AG08395 (cell line): ENCODE data around the gene CCDC30.
A peak's percentile ranks its signal among the peaks of the same experiment; 100 is the strongest.
"Not testable (repeated sequence)": the region's sequence is repeated elsewhere in the genome, so short reads cannot be mapped to it uniquely, and the experiment has no call there.

Experiments
- DNase-seq: peaks from one replicate; pipeline ENCODE4 v3.0.0; 2012; ENCODE audit warnings: mixed read lengths, low spot score

Gene CCDC30

GRCh38 chr1:42529724-42530181 lies 66.7 kb downstream of the CCDC30 start:
- peak; percentile 67 for DNase-seq

GRCh38 chr1:42531043-42531442 lies 68.0 kb downstream of the CCDC30 start:
- no peak for DNase-seq

- DNase-seq: no peak
These were observed 70.2 kb downstream of the CCDC30 start for GRCh38 chr1:42533101-42533863.

- DNase-seq: no peak
These were observed 78.0 kb downstream of the CCDC30 start for GRCh38 chr1:42541104-42541503.

- DNase-seq: no peak
These were observed 88.1 kb downstream of the CCDC30 start for GRCh38 chr1:42551180-42551579.

GRCh38 chr1:42551590-42551989 lies 88.5 kb downstream of the CCDC30 start:
- no peak for DNase-seq

GRCh38 chr1:42552636-42553035 lies 89.5 kb downstream of the CCDC30 start:
- DNase-seq: no peak

- no peak for DNase-seq
These were observed 94.3 kb downstream of the CCDC30 start for GRCh38 chr1:42557230-42557851.

GRCh38 chr1:42567038-42567437 lies 104.0 kb downstream of the CCDC30 start:
- no peak for DNase-seq

GRCh38 chr1:42576935-42577334 lies 113.8 kb downstream of the CCDC30 start:
- no peak for DNase-seq

- DNase-seq: no peak
These were observed 122.9 kb downstream of the CCDC30 start for GRCh38 chr1:42586016-42586415.

GRCh38 chr1:42587753-42588152 lies 124.7 kb downstream of the CCDC30 start:
- DNase-seq: no peak

GRCh38 chr1:42592811-42593210 lies 129.7 kb downstream of the CCDC30 start:
- DNase-seq: no peak

GRCh38 chr1:42593486-42594100 lies 130.5 kb downstream of the CCDC30 start:
- no peak for DNase-seq

- no peak for DNase-seq
These were observed 138.4 kb downstream of the CCDC30 start for GRCh38 chr1:42601472-42601871.

GRCh38 chr1:42613803-42614131 lies 150.7 kb downstream of the CCDC30 start:
- no peak for DNase-seq

- no peak for DNase-seq
These were observed 155.8 kb downstream of the CCDC30 start for GRCh38 chr1:42618866-42619265.

- DNase-seq: no peak
These were observed 157.2 kb downstream of the CCDC30 start for GRCh38 chr1:42620307-42620706.

- not testable (repeated sequence) for DNase-seq
These were observed 158.1 kb downstream of the CCDC30 start for GRCh38 chr1:42621180-42621579.

- not testable (repeated sequence) for DNase-seq
These were observed 164.1 kb downstream of the CCDC30 start for GRCh38 chr1:42627205-42627604.

GRCh38 chr1:42639116-42639515 lies 176.0 kb downstream of the CCDC30 start:
- DNase-seq: no peak

- no peak for DNase-seq
These were observed 183.0 kb downstream of the CCDC30 start for GRCh38 chr1:42646056-42646455.

GRCh38 chr1:42657201-42657600 lies 194.1 kb downstream of the CCDC30 start:
- no peak for DNase-seq
